Testis (tissue), 2 donors: ENCODE data around the gene RNF222.
A peak's percentile ranks its signal among the peaks of the same experiment; 100 is the strongest.

Experiments used
- POLR2A ChIP-seq: fragments of 450-650 bp; IDR thresholded peaks from one replicate; pipeline ENCODE4 v1.6.1; 2017; ENCODE audit warnings: antibody characterized with exemption, mild to moderate bottlenecking, moderate library complexity
- TF ChIP-seq, protein P1 (sequence below), 3 experiments: fragments of 450-650 bp in 2 of 3; fragments of 200-600 bp in 1 of 3; sonication (generic) in 1 of 3; IDR thresholded peaks; one replicate each; pipeline ENCODE4 v1.5.1; 2016 to 2019; ENCODE audit warnings: antibody characterized with exemption in 3 of 3, mild to moderate bottlenecking in 2 of 3, moderate library complexity in 1 of 3

DNA sequence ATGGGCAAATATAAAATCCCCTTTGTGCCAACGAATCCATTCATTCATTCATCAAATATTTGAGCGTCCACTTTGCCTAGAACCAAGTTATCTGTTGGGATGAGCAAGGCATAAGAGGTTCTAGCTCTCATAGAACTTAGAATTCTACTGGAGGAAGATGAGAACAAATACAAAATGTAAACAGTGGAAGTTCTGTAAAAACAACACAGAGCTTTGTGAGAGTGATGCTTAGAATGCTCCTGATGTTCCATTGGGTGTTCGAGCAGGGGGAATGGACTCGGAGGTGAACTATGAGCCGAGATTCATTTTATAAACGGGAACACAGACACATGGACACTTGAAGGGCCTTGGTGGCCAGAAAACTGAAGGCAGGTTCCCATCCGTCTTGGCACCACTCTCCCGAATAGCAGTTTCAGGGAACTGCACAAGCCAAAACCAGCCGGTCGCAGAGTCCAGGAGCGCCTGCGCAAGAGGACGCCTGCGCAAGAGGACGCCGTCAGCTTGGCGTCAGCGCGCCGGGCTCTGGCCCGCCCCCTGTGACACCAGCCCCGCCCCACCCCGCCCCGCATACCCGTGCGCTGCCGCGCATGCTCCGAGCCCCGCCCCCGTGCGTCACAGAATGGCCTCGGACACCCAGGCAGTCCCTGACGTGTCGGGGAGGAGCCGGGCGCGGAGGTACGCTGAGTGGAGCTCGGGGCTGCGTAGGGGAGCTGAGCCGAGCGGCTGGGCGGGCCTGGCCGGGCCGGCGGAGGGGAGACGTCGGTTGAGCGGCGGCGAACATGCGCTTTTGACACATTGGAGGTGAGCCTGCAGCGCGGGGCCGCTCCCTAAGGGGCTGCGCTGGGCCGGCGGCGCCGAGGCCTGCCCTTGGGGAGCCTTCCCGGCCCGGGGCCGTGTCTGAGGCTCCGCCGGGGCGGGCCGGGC, 37.9 kb upstream of the RNF222 start, which contains the start of gene NDEL1:
- TF ChIP-seq, protein P1, sequence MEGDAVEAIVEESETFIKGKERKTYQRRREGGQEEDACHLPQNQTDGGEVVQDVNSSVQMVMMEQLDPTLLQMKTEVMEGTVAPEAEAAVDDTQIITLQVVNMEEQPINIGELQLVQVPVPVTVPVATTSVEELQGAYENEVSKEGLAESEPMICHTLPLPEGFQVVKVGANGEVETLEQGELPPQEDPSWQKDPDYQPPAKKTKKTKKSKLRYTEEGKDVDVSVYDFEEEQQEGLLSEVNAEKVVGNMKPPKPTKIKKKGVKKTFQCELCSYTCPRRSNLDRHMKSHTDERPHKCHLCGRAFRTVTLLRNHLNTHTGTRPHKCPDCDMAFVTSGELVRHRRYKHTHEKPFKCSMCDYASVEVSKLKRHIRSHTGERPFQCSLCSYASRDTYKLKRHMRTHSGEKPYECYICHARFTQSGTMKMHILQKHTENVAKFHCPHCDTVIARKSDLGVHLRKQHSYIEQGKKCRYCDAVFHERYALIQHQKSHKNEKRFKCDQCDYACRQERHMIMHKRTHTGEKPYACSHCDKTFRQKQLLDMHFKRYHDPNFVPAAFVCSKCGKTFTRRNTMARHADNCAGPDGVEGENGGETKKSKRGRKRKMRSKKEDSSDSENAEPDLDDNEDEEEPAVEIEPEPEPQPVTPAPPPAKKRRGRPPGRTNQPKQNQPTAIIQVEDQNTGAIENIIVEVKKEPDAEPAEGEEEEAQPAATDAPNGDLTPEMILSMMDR (IDR thresholded peaks at IDR 0.05) = no peak
- peak; percentile 99 for TF ChIP-seq POLR2A
